Ascending aorta (tissue), 2 donors: Measurements from ENCODE around the gene KLK8. TPM values are rescaled to one million over a fixed set of nuclear protein-coding genes. Genes with fewer than 3 reads are reported as not detected.

Experiments used
- DNase-seq, 2 donors: peaks; one replicate each; pipeline ENCODE4 v3.0.0-alpha.2; 2019; ENCODE audit warnings: low spot score in 2 of 2
- H3K27ac ChIP-seq, 2 donors: fragments of 200-600 bp; sonication (generic); one replicate each; pipeline ENCODE4 v1.5.1; 2016 to 2017; ENCODE audit warnings: mild to moderate bottlenecking in 1 of 2
- H3K27me3 ChIP-seq: fragments of 200-600 bp; sonication (generic); one replicate; pipeline ENCODE4 v1.5.1; 2017
- H3K36me3 ChIP-seq, 2 donors: fragments of 200-600 bp; sonication (generic); one replicate each; pipeline ENCODE4 v1.5.1; 2016
- H3K4me1 ChIP-seq, 2 donors: fragments of 200-600 bp; sonication (generic); one replicate each; pipeline ENCODE4 v1.5.1; 2016 to 2017; ENCODE audit warnings: mild to moderate bottlenecking in 1 of 2
- H3K4me3 ChIP-seq, 2 donors: fragments of 200-600 bp; sonication (generic); one replicate each; pipeline ENCODE4 v1.5.1; 2016 to 2017; ENCODE audit warnings: mild to moderate bottlenecking in 1 of 2
- H3K9me3 ChIP-seq, 2 donors: fragments of 200-600 bp; sonication (generic); one replicate each; pipeline ENCODE4 v1.5.1; 2016
- intact Hi-C: fragments of 100-400 bp; cut with DNase I; formaldehyde crosslinking; loops from one replicate; pipeline ENCODE4 v1.15.1; 2023
- total RNA-seq: library from RNA; depleted of rRNA; stranded (reverse); fragments of >200 nt; gene quantifications from one replicate; pipeline ENCODE4 v1.1.0, GENCODE V29; 2016
- TF ChIP-seq, protein P1 (sequence below), 3 experiments: fragments of 200-600 bp in 2 of 3; fragments of 450-650 bp in 1 of 3; sonication (generic) in 2 of 3; IDR thresholded peaks; one replicate each; pipeline ENCODE4 v1.5.1; 2016 to 2019; ENCODE audit warnings: antibody characterized with exemption in 3 of 3, mild to moderate bottlenecking in 1 of 3, moderate library complexity in 1 of 3

The KLK8 gene
- total RNA-seq, 1 donor from 2014 or later = not detected

DNA sequence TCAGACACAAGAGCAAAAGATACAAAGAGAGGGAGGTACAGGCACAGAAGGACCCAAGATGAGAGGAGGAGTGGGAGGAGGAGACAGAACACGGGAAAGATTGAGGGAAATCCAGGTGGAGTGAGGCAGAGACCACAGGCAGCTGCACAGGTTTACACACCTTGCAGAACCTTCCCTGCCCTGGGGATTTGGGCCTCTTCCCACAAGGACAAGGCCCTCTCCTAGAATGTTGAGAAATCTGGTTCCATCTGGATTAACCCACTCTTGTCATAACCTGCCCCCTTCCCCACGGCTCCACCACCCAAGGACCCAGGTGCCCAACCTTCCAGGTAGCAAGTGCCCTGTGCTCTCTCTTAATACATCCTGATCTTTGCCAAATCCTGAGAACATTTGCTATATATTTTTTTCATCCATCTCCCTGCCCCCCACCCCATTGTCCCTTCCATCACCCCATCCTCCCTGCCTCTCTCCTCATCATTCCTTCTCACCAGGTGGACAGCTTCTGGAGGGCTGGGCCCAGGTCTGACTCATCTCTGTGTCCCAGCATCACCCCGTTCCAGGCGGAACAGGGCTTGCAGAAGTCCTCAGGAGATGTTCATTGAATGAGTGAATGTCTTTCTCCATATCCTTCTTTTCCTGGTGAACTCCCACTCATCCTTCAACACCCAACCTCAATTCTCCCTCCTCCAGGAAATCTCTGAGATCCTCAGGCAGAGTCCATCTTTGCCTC, 8.8 kb upstream of the KLK8 start:
- TF ChIP-seq, protein P1, sequence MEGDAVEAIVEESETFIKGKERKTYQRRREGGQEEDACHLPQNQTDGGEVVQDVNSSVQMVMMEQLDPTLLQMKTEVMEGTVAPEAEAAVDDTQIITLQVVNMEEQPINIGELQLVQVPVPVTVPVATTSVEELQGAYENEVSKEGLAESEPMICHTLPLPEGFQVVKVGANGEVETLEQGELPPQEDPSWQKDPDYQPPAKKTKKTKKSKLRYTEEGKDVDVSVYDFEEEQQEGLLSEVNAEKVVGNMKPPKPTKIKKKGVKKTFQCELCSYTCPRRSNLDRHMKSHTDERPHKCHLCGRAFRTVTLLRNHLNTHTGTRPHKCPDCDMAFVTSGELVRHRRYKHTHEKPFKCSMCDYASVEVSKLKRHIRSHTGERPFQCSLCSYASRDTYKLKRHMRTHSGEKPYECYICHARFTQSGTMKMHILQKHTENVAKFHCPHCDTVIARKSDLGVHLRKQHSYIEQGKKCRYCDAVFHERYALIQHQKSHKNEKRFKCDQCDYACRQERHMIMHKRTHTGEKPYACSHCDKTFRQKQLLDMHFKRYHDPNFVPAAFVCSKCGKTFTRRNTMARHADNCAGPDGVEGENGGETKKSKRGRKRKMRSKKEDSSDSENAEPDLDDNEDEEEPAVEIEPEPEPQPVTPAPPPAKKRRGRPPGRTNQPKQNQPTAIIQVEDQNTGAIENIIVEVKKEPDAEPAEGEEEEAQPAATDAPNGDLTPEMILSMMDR (IDR thresholded peaks at IDR 0.05) = no peak
- intact Hi-C loops = no loop called here
- no peak for DNase-seq
- Histone ChIP-seq H3K4me3 (no peak overlapping the region), H3K27me3 (no peaks in the 10 kb centered on the region), H3K36me3 (no peaks in the 10 kb centered on the region), H3K4me1 (no peaks in the 10 kb centered on the region), H3K9me3 (no peaks in the 10 kb centered on the region), H3K27ac (no peak overlapping the region)

DNA sequence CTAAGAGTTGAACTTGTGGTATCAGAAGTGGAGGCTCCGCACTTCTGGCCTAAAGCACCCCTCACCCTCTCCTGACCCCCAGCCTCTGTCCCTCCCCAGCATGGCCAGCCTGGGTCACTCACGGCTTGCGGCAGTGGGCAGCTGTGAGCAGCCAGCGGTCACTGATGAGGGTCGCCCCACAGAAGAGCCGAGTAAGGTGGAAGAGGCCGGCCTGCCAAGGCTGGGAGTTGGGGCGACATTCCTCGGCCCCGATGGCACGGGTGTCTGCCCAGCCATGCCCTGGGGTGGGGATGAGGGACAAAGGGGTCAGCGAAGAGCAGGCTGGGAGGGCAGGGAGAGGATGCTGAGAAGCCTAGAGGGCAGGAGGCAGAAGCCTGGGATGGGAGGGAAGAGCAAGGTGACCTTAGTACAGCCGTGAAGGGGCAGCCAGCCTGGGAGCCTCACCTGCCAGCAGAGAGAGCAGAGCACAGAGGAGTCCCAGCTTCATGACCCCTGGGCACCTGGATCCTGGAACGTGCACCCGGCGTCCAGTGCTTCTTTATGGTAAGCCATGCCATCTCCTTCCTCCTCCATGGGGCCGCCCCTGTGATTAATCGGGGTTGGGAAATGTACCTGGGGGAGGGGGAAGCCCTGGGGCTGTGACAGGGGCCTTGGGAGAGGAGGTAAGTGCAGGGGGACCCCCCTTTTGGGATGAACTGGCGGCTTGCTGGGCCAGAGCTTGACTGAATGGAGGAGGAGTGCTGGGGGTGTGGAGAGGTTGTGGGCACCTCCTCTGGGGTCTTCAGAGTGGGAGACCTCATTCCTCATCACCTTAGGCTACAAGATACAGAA, 7.9 kb upstream of the KLK8 start:
- H3K9me3 ChIP-seq = no peaks in the 10 kb centered on the region
- no peaks in the 10 kb centered on the region for H3K4me1 ChIP-seq
- H3K4me3 ChIP-seq = no peak overlapping the region
- intact Hi-C loops = no loop called here
- TF ChIP-seq, protein P1 (IDR thresholded peaks at IDR 0.05) = no peak
- H3K27ac ChIP-seq = no peak overlapping the region
- no peak for DNase-seq
- no peaks in the 10 kb centered on the region for H3K27me3 ChIP-seq
- H3K36me3 ChIP-seq = no peaks in the 10 kb centered on the region

DNA sequence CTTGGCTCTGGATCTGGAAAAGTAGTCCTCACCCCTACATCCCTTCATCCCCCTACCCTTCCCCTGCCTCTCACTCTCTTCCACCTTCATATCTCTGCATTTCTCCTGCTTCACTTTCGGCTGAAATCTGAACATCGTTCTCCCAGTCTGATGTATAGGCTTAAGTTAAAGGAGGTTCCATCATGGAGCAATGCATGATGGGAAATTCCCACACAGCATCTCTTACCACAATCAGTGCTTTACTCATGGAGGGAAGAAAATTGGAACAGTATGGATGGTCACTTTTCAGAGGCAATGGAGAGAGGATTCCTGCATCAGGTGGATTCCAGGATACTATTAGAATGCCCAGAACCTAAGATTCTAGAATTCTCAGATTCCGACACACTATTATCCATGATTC, 6.1 kb upstream of the KLK8 start:
- Histone ChIP-seq H3K27ac (no peak overlapping the region), H3K27me3 (no peaks in the 10 kb centered on the region), H3K9me3 (no peaks in the 10 kb centered on the region), H3K4me1 (no peaks in the 10 kb centered on the region), H3K4me3 (no peak overlapping the region), H3K36me3 (no peaks in the 10 kb centered on the region)
- TF ChIP-seq, protein P1 (IDR thresholded peaks at IDR 0.05) = no peak
- no peak for DNase-seq
- intact Hi-C loops = no loop called here

DNA sequence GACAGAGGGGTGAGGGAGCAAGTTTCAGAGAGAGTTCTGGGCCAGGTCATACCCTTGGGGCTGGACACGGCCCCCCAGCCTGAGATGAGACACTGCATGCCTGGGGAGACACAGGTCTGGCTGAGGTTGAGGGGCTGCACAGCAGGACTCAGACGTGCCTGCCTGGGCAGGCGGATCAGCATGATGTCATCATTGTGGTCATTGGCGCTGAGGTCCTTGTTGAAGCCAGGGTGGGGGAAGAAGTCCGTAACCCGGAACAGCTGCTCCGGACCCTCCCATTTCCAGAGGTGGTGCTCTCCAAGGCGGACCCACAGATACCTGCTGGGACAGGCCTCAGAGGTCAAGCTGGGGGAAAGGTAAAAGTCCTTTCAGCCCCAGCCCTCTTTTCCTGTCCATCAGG, 5.0 kb upstream of the KLK8 start:
- intact Hi-C loops = no loop called here
- no peaks in the 10 kb centered on the region for H3K4me1 ChIP-seq
- no peaks in the 10 kb centered on the region for H3K36me3 ChIP-seq
- no peak overlapping the region for H3K4me3 ChIP-seq
- no peaks in the 10 kb centered on the region for H3K9me3 ChIP-seq
- TF ChIP-seq, protein P1 (IDR thresholded peaks at IDR 0.05) = no peak
- no peak overlapping the region for H3K27ac ChIP-seq
- no peak for DNase-seq
- H3K27me3 ChIP-seq = no peaks in the 10 kb centered on the region

DNA sequence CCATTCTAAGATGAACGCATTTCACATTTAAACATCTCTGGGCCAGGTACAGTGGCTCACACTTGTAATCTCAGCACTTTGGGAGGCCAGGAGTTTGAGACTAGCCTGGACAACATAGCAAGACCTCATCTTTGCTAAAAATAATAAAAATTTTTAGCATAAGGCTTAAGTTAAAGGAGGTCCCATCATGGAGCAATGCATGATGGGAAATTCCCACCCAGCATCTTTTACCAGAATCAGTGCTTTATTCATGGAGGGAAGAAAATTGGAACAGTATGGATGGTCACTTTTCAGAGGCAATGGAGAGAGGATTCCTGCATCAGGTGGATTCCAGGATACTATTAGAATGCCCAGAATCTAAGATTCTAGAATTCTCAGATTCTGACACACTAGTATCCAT, 3.8 kb upstream of the KLK8 start:
- Histone ChIP-seq H3K4me1 (no peaks in the 10 kb centered on the region), H3K36me3 (no peaks in the 10 kb centered on the region), H3K27ac (no peak overlapping the region), H3K9me3 (no peaks in the 10 kb centered on the region), H3K4me3 (no peak overlapping the region), H3K27me3 (no peaks in the 10 kb centered on the region)
- DNase-seq = no peak
- intact Hi-C loops = no loop called here
- TF ChIP-seq, protein P1 (IDR thresholded peaks at IDR 0.05) = no peak
